ENCODE results near the gene SPHK1. TPM values are rescaled to one million over a fixed set of nuclear protein-coding genes. Genes with fewer than 3 reads are reported as not detected.

Gene SPHK1
- 32.2 to 43.3 TPM (median 36.6 TPM) in 5 replicates for total RNA-seq (2022; extraction: Qiagen RNA extraction)

DNA sequence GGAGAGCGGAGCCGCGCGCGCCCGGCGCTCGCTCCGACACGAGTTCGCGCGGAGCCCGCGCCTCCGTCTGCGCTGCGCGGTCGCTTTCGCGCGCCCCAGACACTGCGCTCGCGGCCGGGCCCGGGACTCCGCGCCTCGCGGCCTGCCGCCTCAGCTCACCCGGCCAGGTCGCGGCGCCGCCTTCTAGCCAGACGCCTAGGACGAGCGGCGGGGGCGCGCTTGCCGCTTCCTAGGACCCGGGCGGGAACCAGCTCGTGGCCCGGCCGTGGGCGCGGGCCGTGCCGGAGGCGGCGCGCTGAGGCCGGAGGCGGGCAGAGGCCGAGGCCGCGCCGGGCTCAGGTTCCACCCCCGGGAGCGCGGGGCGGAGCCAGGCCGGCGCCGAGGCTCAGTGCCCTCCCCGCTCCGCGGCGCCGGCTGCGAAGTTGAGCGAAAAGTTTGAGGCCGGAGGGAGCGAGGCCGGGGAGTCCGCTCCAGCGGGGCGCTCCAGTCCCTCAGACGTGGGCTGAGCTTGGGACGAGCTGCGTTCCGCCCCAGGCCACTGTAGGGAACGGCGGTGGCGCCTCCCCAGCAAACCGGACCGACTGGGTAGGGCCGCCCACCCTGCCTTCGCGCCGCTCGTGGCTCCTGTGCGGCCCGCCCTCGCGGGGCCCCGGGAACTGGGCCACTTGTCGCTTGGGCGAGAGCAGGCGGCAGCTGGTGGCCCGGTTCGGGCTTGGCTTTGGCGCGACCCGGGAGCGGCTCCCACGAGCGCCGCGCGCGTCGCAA lies at the start of gene SPHK1:
Gene SPHK1 (plus strand): TSS at position 388 of the 765 bp plus-strand sequence. CDS start 1,036 bp downstream, outside the sequence.

DNA sequence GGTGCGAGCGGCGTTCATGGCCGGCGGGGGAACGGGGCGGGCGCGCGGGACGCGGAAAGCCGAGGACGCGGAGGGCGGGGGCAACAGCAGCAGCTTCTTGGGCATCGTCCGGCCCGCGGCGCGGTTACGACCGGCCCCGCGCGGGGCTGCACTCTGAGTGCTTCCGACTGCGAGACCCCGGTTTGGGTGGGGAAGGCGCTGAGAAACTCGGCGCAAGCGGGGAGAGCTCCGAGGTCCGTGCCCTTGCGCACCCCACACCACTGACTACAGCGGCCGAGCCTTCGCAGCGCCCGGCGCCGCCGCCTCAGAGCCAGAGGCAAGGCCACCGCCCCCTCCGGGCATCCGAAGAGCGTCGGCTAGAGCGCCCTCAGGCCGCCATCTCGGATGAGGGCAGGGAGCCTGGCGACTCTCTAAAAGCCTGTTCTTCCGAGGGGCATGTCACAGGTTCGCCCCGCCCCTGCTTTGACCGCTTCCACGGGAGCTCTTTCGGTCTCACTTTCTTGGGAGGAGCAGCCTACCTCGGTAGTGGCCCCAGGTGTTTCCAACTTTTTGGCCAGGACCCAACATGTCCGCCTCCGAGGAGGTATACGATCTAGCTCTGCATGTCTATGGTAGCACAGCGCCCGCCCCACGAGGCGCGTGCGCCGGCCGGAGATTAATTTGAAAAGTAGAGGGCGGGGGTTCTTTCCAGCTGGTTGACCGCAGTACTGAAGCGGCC lies 30.7 kb upstream of the SPHK1 start, which contains the start of gene PRPSAP1:
Gene PRPSAP1 (minus strand): TSS at position 318 of the 718 bp plus-strand sequence. CDS start 213 bp downstream, at position 105.

Other genes with a start within 250 kb of the SPHK1 start
- gene FOXJ1, start 243.4 kb upstream of the SPHK1 start, total RNA-seq (2022; extraction: Qiagen RNA extraction) = 0.77 to 1.1 TPM (median 0.95 TPM) in 5 replicates
- gene RNF157, start 144.1 kb upstream of the SPHK1 start, total RNA-seq (2022; extraction: Qiagen RNA extraction) = 8.3 to 10.3 TPM (median 9.7 TPM) in 5 replicates
- gene UBALD2, start 119.3 kb upstream of the SPHK1 start, total RNA-seq (2022; extraction: Qiagen RNA extraction) = 119 to 198 TPM (median 177 TPM) in 5 replicates
- gene QRICH2, start 76.3 kb upstream of the SPHK1 start, total RNA-seq (2022; extraction: Qiagen RNA extraction) = 0.42 to 1.1 TPM (median 0.85 TPM) in 5 replicates
- gene PRPSAP1, start 30.7 kb upstream of the SPHK1 start, total RNA-seq (2022; extraction: Qiagen RNA extraction) = 53.1 to 63.4 TPM (median 58.2 TPM) in 5 replicates
- 26.3 to 29.1 TPM (median 28.2 TPM) in 5 replicates for gene UBE2O, start 68.5 kb downstream of the SPHK1 start, total RNA-seq (2022; extraction: Qiagen RNA extraction)
- 0.22 to 0.64 TPM (median 0.33 TPM) in 5 replicates for gene AANAT, start 83.0 kb downstream of the SPHK1 start, total RNA-seq (2022; extraction: Qiagen RNA extraction)
- 54.6 to 64.5 TPM (median 61.4 TPM) in 5 replicates for gene RHBDF2, start 116.8 kb downstream of the SPHK1 start, total RNA-seq (2022; extraction: Qiagen RNA extraction)
- 0.88 to 1.7 TPM (median 1.2 TPM) in 5 replicates for gene CYGB, start 153.1 kb downstream of the SPHK1 start, total RNA-seq (2022; extraction: Qiagen RNA extraction)
- gene PRCD, start 155.4 kb downstream of the SPHK1 start, total RNA-seq (2022; extraction: Qiagen RNA extraction) = not detected in 5 replicates
- gene ST6GALNAC2, start 201.3 kb downstream of the SPHK1 start, total RNA-seq (2022; extraction: Qiagen RNA extraction) = 0.37 to 0.46 TPM (median 0.42 TPM) in 5 replicates

Measured in A549 treated with AZD2906 at 1 μM for 4 hours (cell line).